ENCODE data around the gene PCDHGA3. TPM values are rescaled to one million over a fixed set of nuclear protein-coding genes. Genes with fewer than 3 reads are reported as not detected.
A peak's percentile ranks its signal among the peaks of the same experiment; 100 is the strongest.

The PCDHGA3 gene
- polyA plus RNA-seq, 1 of the 3 experiments (the other 2 are of a cell fraction): 0.33 TPM

- WGBS (ENCODE audit: low lambda C conversion rate): 64% methylated on average over 21 of the region's 21 CpGs
- Histone ChIP-seq H3K27ac (ENCODE audit: low read depth in 2 of 2, low read length in 1 of 2) (no peak overlapping the region; a peak in 1 of 4 replicates), H3K9ac (no peak overlapping the region), H4K20me1 (ENCODE audit: insufficient read depth) (no peaks in the 10 kb centered on the region), H3K9me2 (no peaks in the 10 kb centered on the region), H3K4me3 (ENCODE audit: low read depth in 2 of 2, low read length in 1 of 2) (peak overlapping the region; percentile 53 to 62), H3K79me2 (ENCODE audit: insufficient read depth) (0 out of 2 replicates have a peak, but pooled peaks cover 5% of the 10 kb centered on the region), H3K36me3 (replicated peaks in 1 of 2; ENCODE audit: control insufficient read depth in 1 of 2, insufficient read depth in 2 of 2, low read length in 1 of 2) (peaks cover 0 to 4% of the 10 kb centered on the region in 2 experiments), H3K4me1 (ENCODE audit: control insufficient read depth in 1 of 2, insufficient read depth in 2 of 2, low read depth in 1 of 2, low read length in 1 of 2) (no peaks in the 10 kb centered on the region; a peak in 1 of 4 replicates), H3K4me2 (peak overlapping the region; percentile 58; the same call in 1 of the 2 replicates), H3F3A (replicated peaks; ENCODE audit: insufficient read depth) (no peaks in the 10 kb centered on the region), H2AFZ (ENCODE audit: low read depth) (peak overlapping the region; percentile 76; the same call in 1 of the 2 replicates), H3K9me3 (0 out of 2 replicates have a peak, but pooled peaks cover under 1% of the 10 kb centered on the region), H3K27me3 (ENCODE audit: insufficient read depth) (no peaks in the 10 kb centered on the region)
- no peak for DNase-seq
- ChIA-PET CTCF (interaction anchor here (1.0 to 2.2 kb wide), 11 partner anchors 12 to 261 kb away, joined by 3 to 16 read pairs (median 5); partner anchors contain the start of genes PCDHB14 and PCDHB4), POLR2A (interaction anchor here (1.2 to 1.5 kb wide), 2 partner anchors 174 to 177 kb away, joined by 4 to 6 read pairs; no protein-coding TSS in a partner anchor)
- TF ChIP-seq IRF3 (IDR thresholded peaks at IDR 0.05; ENCODE audit: low read depth, low read length): no peak
- TF ChIP-seq NRF1 (IDR thresholded peaks at IDR 0.05; ENCODE audit: low read depth, low read length): no peak
- no peak for TF ChIP-seq POLR2AphosphoS5 (IDR thresholded peaks at IDR 0.05; ENCODE audit: low read depth, low read length)
- TF ChIP-seq USF2 (IDR thresholded peaks at IDR 0.05; ENCODE audit: borderline replicate concordance, low read depth, low read length): no peak
- TF ChIP-seq EP300 (IDR thresholded peaks at IDR 0.05; ENCODE audit: borderline replicate concordance in 1 of 2, low read depth in 1 of 2, low read length in 1 of 2): no peak
- TF ChIP-seq GATA2 (CRISPR knock-in tag; IDR thresholded peaks at IDR 0.05): no peak
- TF ChIP-seq JUND (IDR thresholded peaks at IDR 0.05): no peak
- no peak for TF ChIP-seq MAX (IDR thresholded peaks at IDR 0.05; ENCODE audit: low read depth)
- no peak for TF ChIP-seq RCOR1 (IDR thresholded peaks at IDR 0.05; ENCODE audit: low read length)
- TF ChIP-seq MEF2A (IDR thresholded peaks at IDR 0.05; ENCODE audit: borderline replicate concordance, low read depth): no peak
- no peak for TF ChIP-seq REST (IDR thresholded peaks at IDR 0.05; ENCODE audit: low read depth, low read length)
- no peak for TF ChIP-seq MXI1 (IDR thresholded peaks at IDR 0.05; ENCODE audit: low read depth, low read length)
Measured at GRCh38 chr5:141383345-141383744, 39.7 kb downstream of the PCDHGA3 start.

Data from SK-N-SH (cell line).